Epithelial cell of esophagus (primary cell): ENCODE data around the gene SHROOM2.
A peak's percentile ranks its signal among the peaks of the same experiment; 100 is the strongest.
"Not testable (repeated sequence)": the region's sequence is repeated elsewhere in the genome, so short reads cannot be mapped to it uniquely, and the experiment has no call there.

Experiments
- DNase-seq: peaks from one replicate; pipeline ENCODE4 v3.0.0; 2010; ENCODE audit warnings: low read depth
- H3K4me3 ChIP-seq: 2 replicates; pipeline ENCODE4 v1.5.1; 2011; ENCODE audit warnings: mild to moderate bottlenecking, low read length, control low read depth
- TF ChIP-seq, protein P1 (sequence below): IDR thresholded peaks from 2 replicates; pipeline ENCODE4 v1.5.1; 2011; ENCODE audit warnings: low read depth, mild to moderate bottlenecking, low read length, control low read depth, inconsistent platforms; ENCODE audit not compliant: insufficient read depth; ENCODE audit errors: missing control alignments

The SHROOM2 gene

GRCh38 chrX:9855561-9856283, 69.5 kb downstream of the SHROOM2 start:
- no peak for DNase-seq
- H3K4me3 ChIP-seq, result no peak overlapping the region
- TF ChIP-seq, protein P1, sequence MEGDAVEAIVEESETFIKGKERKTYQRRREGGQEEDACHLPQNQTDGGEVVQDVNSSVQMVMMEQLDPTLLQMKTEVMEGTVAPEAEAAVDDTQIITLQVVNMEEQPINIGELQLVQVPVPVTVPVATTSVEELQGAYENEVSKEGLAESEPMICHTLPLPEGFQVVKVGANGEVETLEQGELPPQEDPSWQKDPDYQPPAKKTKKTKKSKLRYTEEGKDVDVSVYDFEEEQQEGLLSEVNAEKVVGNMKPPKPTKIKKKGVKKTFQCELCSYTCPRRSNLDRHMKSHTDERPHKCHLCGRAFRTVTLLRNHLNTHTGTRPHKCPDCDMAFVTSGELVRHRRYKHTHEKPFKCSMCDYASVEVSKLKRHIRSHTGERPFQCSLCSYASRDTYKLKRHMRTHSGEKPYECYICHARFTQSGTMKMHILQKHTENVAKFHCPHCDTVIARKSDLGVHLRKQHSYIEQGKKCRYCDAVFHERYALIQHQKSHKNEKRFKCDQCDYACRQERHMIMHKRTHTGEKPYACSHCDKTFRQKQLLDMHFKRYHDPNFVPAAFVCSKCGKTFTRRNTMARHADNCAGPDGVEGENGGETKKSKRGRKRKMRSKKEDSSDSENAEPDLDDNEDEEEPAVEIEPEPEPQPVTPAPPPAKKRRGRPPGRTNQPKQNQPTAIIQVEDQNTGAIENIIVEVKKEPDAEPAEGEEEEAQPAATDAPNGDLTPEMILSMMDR, result no peak

DNA sequence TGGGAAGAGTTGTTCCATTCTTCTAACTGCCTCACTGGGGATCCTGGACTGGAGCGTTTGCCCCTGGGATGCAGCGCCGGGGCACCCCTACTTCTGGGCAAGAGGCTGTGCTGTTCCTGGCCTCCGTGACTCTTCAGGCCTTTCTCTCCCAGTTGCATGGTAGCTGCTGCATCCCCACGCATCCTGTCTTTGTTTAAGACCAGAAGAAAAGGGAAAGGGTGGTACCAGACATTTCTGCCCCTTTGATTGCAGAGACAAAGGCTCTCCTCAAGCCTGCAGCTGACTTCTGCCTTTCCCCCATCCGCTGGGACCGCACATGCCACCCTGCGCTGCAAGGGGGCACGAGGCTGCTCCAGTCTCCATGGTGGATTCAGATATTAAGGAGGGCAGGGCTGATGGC, 70.4 kb downstream of the SHROOM2 start:
- H3K4me3 ChIP-seq, result no peak overlapping the region
- no peak for DNase-seq
- TF ChIP-seq, protein P1, result no peak

DNA sequence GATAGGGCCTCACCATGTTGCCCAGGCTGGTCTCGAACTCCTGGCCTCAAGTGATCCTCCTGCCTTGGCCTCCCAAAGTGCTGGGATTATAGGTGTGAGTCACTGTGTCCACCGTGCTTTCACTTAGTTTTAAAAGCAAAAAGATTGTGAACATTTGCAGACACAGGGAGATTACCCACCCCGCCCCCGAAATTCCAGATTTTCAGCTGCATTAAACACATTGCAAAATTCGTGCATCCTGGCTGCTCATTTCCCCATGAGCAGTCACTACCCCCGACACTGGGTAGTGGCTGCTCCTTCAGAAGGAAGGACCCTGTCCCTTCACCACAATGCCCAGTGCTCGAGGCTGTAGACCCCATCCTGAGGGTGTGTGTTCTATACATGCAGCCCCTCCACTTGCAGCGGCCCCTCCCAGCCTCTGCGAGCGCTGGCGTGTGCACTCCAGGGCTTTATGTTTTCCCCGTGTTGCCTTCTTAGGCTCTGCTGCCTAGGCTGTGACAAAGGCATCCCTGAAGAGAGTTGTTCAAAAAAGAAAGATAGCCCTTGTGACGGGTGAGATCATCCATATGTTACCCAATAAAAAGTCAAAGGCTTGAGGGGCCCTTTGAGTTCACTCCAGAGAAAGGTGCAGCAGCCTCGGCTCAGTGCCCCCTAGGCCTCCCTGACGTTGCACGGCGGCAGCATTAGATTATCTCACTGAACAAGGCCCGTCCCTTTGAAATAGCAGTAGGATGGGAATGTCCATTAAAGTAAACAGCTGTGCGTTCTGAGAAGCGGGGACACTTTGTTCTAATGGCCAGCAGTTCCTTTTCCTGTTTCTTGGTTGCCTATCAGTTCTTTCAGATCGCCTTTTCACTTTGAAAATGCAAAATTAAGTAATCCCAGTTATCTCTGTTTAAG, 71.6 kb downstream of the SHROOM2 start:
- no peak for DNase-seq
- TF ChIP-seq, protein P1, result no peak
- no peak overlapping the region for H3K4me3 ChIP-seq

GRCh38 chrX:9858684-9859083, 72.5 kb downstream of the SHROOM2 start:
- H3K4me3 ChIP-seq, DNase-seq: not testable (repeated sequence)

- no peak overlapping the region for H3K4me3 ChIP-seq
- no peak for DNase-seq
- TF ChIP-seq, protein P1, result no peak
Observed at GRCh38 chrX:9859711-9860555, 73.7 kb downstream of the SHROOM2 start.

DNA sequence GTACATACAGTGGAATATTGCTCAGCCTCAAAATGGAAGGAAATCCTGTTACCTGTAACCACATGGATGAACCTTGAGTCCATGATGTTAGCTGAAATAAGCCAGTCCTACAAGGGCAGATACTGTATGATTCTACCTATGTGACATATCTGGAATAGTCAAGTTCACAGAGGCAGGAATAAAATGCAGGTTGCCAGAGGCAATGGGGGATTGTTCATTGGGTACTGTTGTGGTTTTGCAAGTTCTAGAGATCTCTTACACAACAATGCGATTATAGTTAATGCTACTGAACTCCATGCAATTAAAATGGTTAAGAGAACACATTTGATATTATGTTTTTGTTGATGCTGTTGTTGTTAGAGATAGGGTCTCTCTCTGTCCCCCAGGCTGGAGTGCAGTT, 74.6 kb downstream of the SHROOM2 start:
- H3K4me3 ChIP-seq, result no peak overlapping the region
- peak; percentile 56 for DNase-seq
- TF ChIP-seq, protein P1, result no peak

- H3K4me3 ChIP-seq, result no peak overlapping the region
- TF ChIP-seq, protein P1, result no peak
Observed at GRCh38 chrX:9861711-9862110, 75.5 kb downstream of the SHROOM2 start.

More at GRCh38 chrX:9861711-9862110, 75.5 kb downstream of the SHROOM2 start:
- DNase-seq, result no peak
